ENCODE data around the gene RRP1. TPM values are rescaled to one million over a fixed set of nuclear protein-coding genes. Genes with fewer than 3 reads are reported as not detected.

Gene RRP1
- total and polyA plus RNA-seq, 2 of the 13 experiments (the other 11 are each of a cell fraction or from before 2014, with no cell fraction given) = 20.1 to 35.1 TPM

DNA sequence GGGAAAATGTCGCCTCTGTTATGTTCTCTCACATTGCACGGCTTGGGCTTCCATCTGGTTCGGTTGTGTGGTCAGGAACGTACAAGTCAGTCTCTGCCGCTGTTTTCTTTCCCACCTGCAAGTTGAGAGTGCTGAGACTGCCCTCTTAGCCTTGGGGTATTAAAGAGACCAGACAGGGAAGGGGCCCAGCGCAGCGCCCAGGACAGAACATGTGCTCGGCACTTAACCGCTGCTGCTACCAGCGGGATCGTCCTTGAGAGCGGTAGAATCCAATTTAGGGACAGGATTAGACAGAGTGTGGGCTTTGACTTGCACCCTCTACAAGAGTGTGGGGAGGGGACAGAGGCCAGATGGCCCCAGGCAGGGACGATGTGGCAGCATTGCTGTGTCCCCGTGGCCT lies 57.9 kb downstream of the RRP1 start:
- no peak for FAIRE-seq
- in situ Hi-C loops (cut with HindIII; ENCODE audit: extremely low pct_ligation_motif_present, low pct_unique_long_range_greater_than_20kb) = no loop called here
- 82% methylated on average over 14 of the region's 14 CpGs for WGBS (ENCODE audit: low lambda C conversion rate)

More for the DNA sequence above, 57.9 kb downstream of the RRP1 start:
- CTCF ChIA-PET (ENCODE audit: low intra/inter-chr PET ratio, low total read pairs) = no interaction called here
- H3K36me3 ChIP-seq (replicated peaks in 1 of 2; ENCODE audit: control insufficient read depth in 1 of 2, insufficient read depth in 2 of 2, low read length in 2 of 2) = no peaks in the 10 kb centered on the region
- no peak overlapping the region for H3K4me2 ChIP-seq (ENCODE audit: low read depth, low read length)
- no peaks in the 10 kb centered on the region for H3K27me3 ChIP-seq (ENCODE audit: control insufficient read depth in 1 of 2, insufficient read depth in 2 of 2, low read length in 2 of 2)
- H2AFZ ChIP-seq (ENCODE audit: low read length) = no peak overlapping the region
- DNase-seq (ENCODE audit: low spot score) (no peak), ATAC-seq (no peak)
- H3K4me3 ChIP-seq (replicated peaks in 1 of 3; ENCODE audit: insufficient read depth in 1 of 3, low read depth in 2 of 3, low read length in 3 of 3) = no peak overlapping the region
- H3K79me2 ChIP-seq (ENCODE audit: insufficient read depth, low read length) = no peaks in the 10 kb centered on the region
- POLR2A ChIA-PET = no interaction called here
- intact Hi-C loops (cut with micrococcal nuclease; ENCODE audit: unreplicated experiment) = no loop called here
- H4K20me1 ChIP-seq (ENCODE audit: insufficient read depth, low read length) = no peaks in the 10 kb centered on the region
- no peak overlapping the region for H3K9ac ChIP-seq (ENCODE audit: insufficient read depth, low read depth, low read length)
- no TSS peak for BruUV-seq (replicated peaks)
- H3K4me1 ChIP-seq (ENCODE audit: insufficient read depth, low read length) = peaks cover 5% of the 10 kb centered on the region
- no peak overlapping the region for H3K27ac ChIP-seq (ENCODE audit: extremely low read length, insufficient read depth, low read length)
- H3K9me3 ChIP-seq (ENCODE audit: low read length) = no peaks in the 10 kb centered on the region
- TF ChIP-seq KDM5A (IDR thresholded peaks at IDR 0.05; ENCODE audit: borderline replicate concordance, low read length) = no peak
- no peak for TF ChIP-seq ZNF574 (CRISPR knock-in tag; IDR thresholded peaks at IDR 0.05)
- TF ChIP-seq, protein P1, sequence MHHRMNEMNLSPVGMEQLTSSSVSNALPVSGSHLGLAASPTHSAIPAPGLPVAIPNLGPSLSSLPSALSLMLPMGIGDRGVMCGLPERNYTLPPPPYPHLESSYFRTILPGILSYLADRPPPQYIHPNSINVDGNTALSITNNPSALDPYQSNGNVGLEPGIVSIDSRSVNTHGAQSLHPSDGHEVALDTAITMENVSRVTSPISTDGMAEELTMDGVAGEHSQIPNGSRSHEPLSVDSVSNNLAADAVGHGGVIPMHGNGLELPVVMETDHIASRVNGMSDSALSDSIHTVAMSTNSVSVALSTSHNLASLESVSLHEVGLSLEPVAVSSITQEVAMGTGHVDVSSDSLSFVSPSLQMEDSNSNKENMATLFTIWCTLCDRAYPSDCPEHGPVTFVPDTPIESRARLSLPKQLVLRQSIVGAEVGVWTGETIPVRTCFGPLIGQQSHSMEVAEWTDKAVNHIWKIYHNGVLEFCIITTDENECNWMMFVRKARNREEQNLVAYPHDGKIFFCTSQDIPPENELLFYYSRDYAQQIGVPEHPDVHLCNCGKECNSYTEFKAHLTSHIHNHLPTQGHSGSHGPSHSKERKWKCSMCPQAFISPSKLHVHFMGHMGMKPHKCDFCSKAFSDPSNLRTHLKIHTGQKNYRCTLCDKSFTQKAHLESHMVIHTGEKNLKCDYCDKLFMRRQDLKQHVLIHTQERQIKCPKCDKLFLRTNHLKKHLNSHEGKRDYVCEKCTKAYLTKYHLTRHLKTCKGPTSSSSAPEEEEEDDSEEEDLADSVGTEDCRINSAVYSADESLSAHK (CRISPR knock-in tag; IDR thresholded peaks at IDR 0.05; ENCODE audit: borderline replicate concordance) = no peak
- no peak for TF ChIP-seq SP5 (CRISPR knock-in tag; IDR thresholded peaks at IDR 0.05; ENCODE audit: borderline replicate concordance, low read depth)
- no peak for TF ChIP-seq KAT8 (CRISPR knock-in tag; IDR thresholded peaks at IDR 0.05)
- no peak for TF ChIP-seq SP4 (CRISPR knock-in tag; IDR thresholded peaks at IDR 0.05)
- TF ChIP-seq NFAT5 (CRISPR knock-in tag; IDR thresholded peaks at IDR 0.05) = no peak
